CD14-positive monocyte (primary cell): ENCODE measurements around the gene NUP42. TPM values are rescaled to one million over a fixed set of nuclear protein-coding genes. Genes with fewer than 3 reads are reported as not detected.

Source experiments
- DNase-seq, 3 donors: peaks; one replicate each; pipeline ENCODE4 v3.0.0-alpha.2; 2011 to 2022
- H2AFZ ChIP-seq: 2 replicates; pipeline ENCODE4 v1.6.0; 2012; ENCODE audit warnings: mild to moderate bottlenecking, low read depth, low read length, inconsistent platforms; ENCODE audit not compliant: insufficient read depth, poor library complexity, severe bottlenecking
- H3K27ac ChIP-seq, 2 donors: 1 replicate in 1 of 2; 2 replicates in 1 of 2; pipeline ENCODE4 v1.5.1; 2012 to 2013; ENCODE audit warnings: low read length in 2 of 2, control low read depth in 1 of 2, inconsistent platforms in 1 of 2, low read depth in 1 of 2, mild to moderate bottlenecking in 1 of 2
- H3K27me3 ChIP-seq, 2 donors: one replicate each; pipeline versions ENCODE4 v1.6.0 to v1.6.1; 2011 to 2013; ENCODE audit warnings: low read length in 2 of 2; ENCODE audit not compliant: control insufficient read depth in 2 of 2, insufficient read depth in 2 of 2
- H3K36me3 ChIP-seq, 2 donors: replicated peaks in 1 of 2; 1 replicate in 1 of 2; 2 replicates in 1 of 2; pipeline versions ENCODE4 v1.5.1 to v1.6.1; 2012 to 2013; ENCODE audit warnings: low read length in 2 of 2, control low read depth in 1 of 2, inconsistent platforms in 1 of 2, mild to moderate bottlenecking in 1 of 2; ENCODE audit not compliant: insufficient read depth in 2 of 2, control insufficient read depth in 1 of 2
- H3K4me1 ChIP-seq, 2 donors: 1 replicate in 1 of 2; 2 replicates in 1 of 2; pipeline versions ENCODE4 v1.5.1 to v1.6.1; 2012 to 2013; ENCODE audit warnings: low read length in 2 of 2, control low read depth in 1 of 2, inconsistent platforms in 1 of 2, mild to moderate bottlenecking in 1 of 2, moderate library complexity in 1 of 2; ENCODE audit not compliant: insufficient read depth in 2 of 2, control insufficient read depth in 1 of 2
- H3K4me2 ChIP-seq: replicated peaks from 2 replicates; pipeline ENCODE3; 2012; ENCODE audit warnings: low read length, moderate library complexity, mild to moderate bottlenecking; ENCODE audit not compliant: poor library complexity, severe bottlenecking; ENCODE audit errors: extremely low read depth
- H3K4me3 ChIP-seq, 3 experiments: fragments of 200-600 bp in 1 of 3; sonication (generic) in 1 of 3; replicated peaks in 1 of 3; 1 replicate in 2 of 3; 2 replicates in 1 of 3; pipeline ENCODE4 v1.5.1; 2011 to 2013; ENCODE audit warnings: low read length in 3 of 3, mild to moderate bottlenecking in 3 of 3, control low read depth in 2 of 3, low read depth in 2 of 3, inconsistent platforms in 1 of 3, moderate library complexity in 1 of 3
- H3K79me2 ChIP-seq: 2 replicates; pipeline ENCODE4 v1.6.0; 2012; ENCODE audit warnings: mild to moderate bottlenecking, control low read depth, inconsistent platforms, low read length, moderate library complexity; ENCODE audit not compliant: insufficient read depth
- H3K9ac ChIP-seq: 2 replicates; pipeline ENCODE4 v1.6.0; 2017; ENCODE audit warnings: low read length, mild to moderate bottlenecking; ENCODE audit not compliant: insufficient read depth, poor library complexity, severe bottlenecking
- H3K9me3 ChIP-seq, 2 donors: replicated peaks in 1 of 2; 1 replicate in 1 of 2; 2 replicates in 1 of 2; pipeline versions ENCODE4 v1.5.1 to v1.6.1; 2012 to 2013; ENCODE audit warnings: low read length in 2 of 2, control low read depth in 1 of 2; ENCODE audit not compliant: control insufficient read depth in 1 of 2, insufficient read depth in 1 of 2
- H4K20me1 ChIP-seq: 2 replicates; pipeline ENCODE4 v1.6.0; 2012; ENCODE audit warnings: mild to moderate bottlenecking, low read length, control low read depth, moderate library complexity; ENCODE audit not compliant: insufficient read depth
- H3K27ac Mint-ChIP-seq, 7 donors: one replicate each; pipeline ENCODE4 v1.8.0; 2020; ENCODE audit warnings: mild to moderate bottlenecking in 7 of 7, mixed read lengths in 7 of 7, moderate library complexity in 6 of 7, inconsistent platforms in 2 of 7
- H3K27me3 Mint-ChIP-seq, 3 donors: one replicate each; pipeline ENCODE4 v1.8.0; 2021 to 2022; ENCODE audit warnings: low read depth in 3 of 3, mild to moderate bottlenecking in 3 of 3, mixed read lengths in 3 of 3, moderate library complexity in 3 of 3, inconsistent platforms in 1 of 3
- H3K36me3 Mint-ChIP-seq, 2 donors: one replicate each; pipeline ENCODE4 v1.8.0; 2020; ENCODE audit warnings: mixed read lengths in 2 of 2, inconsistent platforms in 1 of 2, mild to moderate bottlenecking in 1 of 2
- H3K4me1 Mint-ChIP-seq: one replicate; pipeline ENCODE4 v1.8.0; 2020; ENCODE audit warnings: mild to moderate bottlenecking, mixed read lengths
- H3K4me3 Mint-ChIP-seq, 2 donors: one replicate each; pipeline ENCODE4 v1.8.0; 2020; ENCODE audit warnings: mild to moderate bottlenecking in 2 of 2, mixed read lengths in 2 of 2, moderate library complexity in 1 of 2
- H3K9me3 Mint-ChIP-seq, 7 donors: one replicate each; pipeline ENCODE4 v1.8.0; 2020 to 2022; ENCODE audit warnings: mixed read lengths in 7 of 7, mild to moderate bottlenecking in 6 of 7, moderate library complexity in 6 of 7, inconsistent platforms in 2 of 7
- WGBS: methylation state at CpG from one replicate; pipeline ENCODE4 v1.1.5; 2013; ENCODE audit warnings: missing lambda C conversion rate; ENCODE audit not compliant: insufficient coverage; 5-methylcytosine and 5-hydroxymethylcytosine counted together
- intact Hi-C, 2 donors: fragments of 100-400 bp; cut with micrococcal nuclease; formaldehyde crosslinking; loops; one replicate each; pipeline versions ENCODE4 v1.15.0 to v1.15.1; 2023
- polyA plus RNA-seq, 3 donors: library from polyadenylated mRNA; depleted of rRNA in 1 of 3; unstranded in 2 of 3; stranded (reverse) in 1 of 3; fragments of 300-500 nt in 2 of 3; fragments of >200 nt in 1 of 3; fragmentation: Illumina TruSeq in 2 of 3; gene quantifications; 1 replicate in 2 of 3; 2 replicates in 1 of 3; pipeline ENCODE4 v1.2.3, GENCODE V29; 2012 to 2021
- TF ChIP-seq, protein P1 (sequence below): fragments of 200-600 bp; IDR thresholded peaks from one replicate; pipeline ENCODE4 v1.8.0; 2022; ENCODE audit warnings: antibody characterized with exemption, mild to moderate bottlenecking

NUP42 gene
- polyA plus RNA-seq, 3 donors: 26.3 to 54.6 (median 28.5) TPM

DNA sequence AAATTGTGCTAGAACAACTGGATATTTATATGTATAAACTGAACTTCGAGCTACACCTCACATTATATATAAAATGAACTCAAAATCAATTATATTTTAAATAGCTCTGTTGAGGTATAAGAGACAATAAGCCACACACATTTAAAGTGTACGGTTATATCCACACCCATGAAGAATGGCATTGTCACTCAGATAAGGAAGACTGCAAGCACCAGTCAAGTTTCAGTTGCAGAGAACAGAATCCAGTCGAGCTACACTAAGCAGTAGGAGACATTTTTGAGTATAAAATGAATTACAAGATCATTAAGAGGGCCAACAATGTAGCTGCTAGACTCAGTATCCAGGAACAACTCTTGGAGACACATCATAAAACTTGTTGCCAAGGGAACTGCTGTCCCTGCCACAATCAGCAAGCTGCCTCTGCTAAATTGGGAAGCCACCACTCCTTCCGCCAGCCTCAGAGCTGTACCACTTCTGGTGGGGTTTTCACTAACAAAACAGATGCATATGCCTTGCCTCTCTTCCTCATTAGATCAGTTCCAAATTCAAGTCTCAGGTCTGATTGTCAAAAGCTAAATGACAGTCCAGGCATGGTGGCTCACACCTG lies 45.1 kb downstream of the NUP42 start:
- TF ChIP-seq, protein P1, sequence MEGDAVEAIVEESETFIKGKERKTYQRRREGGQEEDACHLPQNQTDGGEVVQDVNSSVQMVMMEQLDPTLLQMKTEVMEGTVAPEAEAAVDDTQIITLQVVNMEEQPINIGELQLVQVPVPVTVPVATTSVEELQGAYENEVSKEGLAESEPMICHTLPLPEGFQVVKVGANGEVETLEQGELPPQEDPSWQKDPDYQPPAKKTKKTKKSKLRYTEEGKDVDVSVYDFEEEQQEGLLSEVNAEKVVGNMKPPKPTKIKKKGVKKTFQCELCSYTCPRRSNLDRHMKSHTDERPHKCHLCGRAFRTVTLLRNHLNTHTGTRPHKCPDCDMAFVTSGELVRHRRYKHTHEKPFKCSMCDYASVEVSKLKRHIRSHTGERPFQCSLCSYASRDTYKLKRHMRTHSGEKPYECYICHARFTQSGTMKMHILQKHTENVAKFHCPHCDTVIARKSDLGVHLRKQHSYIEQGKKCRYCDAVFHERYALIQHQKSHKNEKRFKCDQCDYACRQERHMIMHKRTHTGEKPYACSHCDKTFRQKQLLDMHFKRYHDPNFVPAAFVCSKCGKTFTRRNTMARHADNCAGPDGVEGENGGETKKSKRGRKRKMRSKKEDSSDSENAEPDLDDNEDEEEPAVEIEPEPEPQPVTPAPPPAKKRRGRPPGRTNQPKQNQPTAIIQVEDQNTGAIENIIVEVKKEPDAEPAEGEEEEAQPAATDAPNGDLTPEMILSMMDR: no peak
- Histone ChIP-seq H3K27me3 (no peaks in the 10 kb centered on the region), H3K27ac (no peak overlapping the region), H3K9ac (no peak overlapping the region), H3K4me2 (no peak overlapping the region), H3K36me3 (no peaks in the 10 kb centered on the region), H3K79me2 (no peaks in the 10 kb centered on the region), H3K4me1 (no peaks in the 10 kb centered on the region), H3K9me3 (no peaks in the 10 kb centered on the region), H3K4me3 (no peak overlapping the region), H4K20me1 (no peaks in the 10 kb centered on the region), H2AFZ (no peak overlapping the region)
- Mint-ChIP-seq H3K36me3 (no peaks in the 10 kb centered on the region), H3K9me3 (peaks cover 0 to 5% (median 0%) of the 10 kb centered on the region in 7 donors), H3K27ac (no peak overlapping the region), H3K27me3 (peaks cover 0 to 6% (median 6%) of the 10 kb centered on the region in 3 donors), H3K4me3 (no peak overlapping the region), H3K4me1 (no peaks in the 10 kb centered on the region)
- WGBS: no CpG with 5 or more reads among the region's 4 CpGs
- DNase-seq: no peak
- intact Hi-C loops: no loop called here

DNA sequence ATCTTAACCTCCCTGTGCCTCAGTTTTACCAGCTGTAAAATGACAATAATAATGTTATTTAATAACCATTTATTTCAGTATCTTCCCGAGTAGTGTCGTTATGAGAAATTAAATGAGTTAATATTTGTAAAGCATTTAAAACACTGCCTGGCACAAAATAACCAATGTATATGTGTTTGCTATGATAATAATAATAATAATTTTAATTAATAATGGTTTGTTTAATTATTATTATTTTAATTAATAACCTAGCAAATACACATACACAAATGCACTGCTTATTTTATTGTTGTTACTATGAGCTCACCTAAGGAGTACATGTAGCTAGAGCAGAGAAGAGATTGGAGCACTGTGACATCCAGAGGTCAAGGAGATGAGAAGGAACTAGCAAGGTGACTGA lies 46.6 kb downstream of the NUP42 start:
- Histone ChIP-seq H3K27ac (no peak overlapping the region), H4K20me1 (no peaks in the 10 kb centered on the region), H3K27me3 (no peaks in the 10 kb centered on the region), H3K4me1 (no peaks in the 10 kb centered on the region), H3K9ac (no peak overlapping the region), H3K4me3 (no peak overlapping the region), H3K4me2 (no peak overlapping the region), H3K36me3 (no peaks in the 10 kb centered on the region), H3K9me3 (no peaks in the 10 kb centered on the region), H3K79me2 (no peaks in the 10 kb centered on the region), H2AFZ (no peak overlapping the region)
- Mint-ChIP-seq H3K4me3 (no peak overlapping the region), H3K9me3 (peaks cover 0 to 5% (median 0%) of the 10 kb centered on the region in 7 donors), H3K27me3 (peaks cover 0 to 6% (median 0%) of the 10 kb centered on the region in 3 donors), H3K36me3 (no peaks in the 10 kb centered on the region), H3K27ac (no peak overlapping the region), H3K4me1 (no peaks in the 10 kb centered on the region)
- DNase-seq: no peak
- intact Hi-C loops: no loop called here
- TF ChIP-seq, protein P1: no peak
- WGBS: no CpG with 5 or more reads among the region's 2 CpGs
